H9 (cell line): ENCODE data around the gene TIGD2. TPM values are rescaled to one million over a fixed set of nuclear protein-coding genes. Genes with fewer than 3 reads are reported as not detected.

ENCODE experiments used
- DNase-seq: peaks from one replicate; pipeline ENCODE4 v3.0.0-alpha.2; 2017
- H2AFZ ChIP-seq: one replicate; pipeline ENCODE4 v1.6.1; 2013; ENCODE audit warnings: mild to moderate bottlenecking, low read length, control low read depth, moderate library complexity
- H2AK5ac ChIP-seq: 2 replicates; pipeline ENCODE4 v1.6.1; 2013; ENCODE audit warnings: low read length, control low read depth, mixed read lengths; ENCODE audit not compliant: insufficient read length
- H2BK120ac ChIP-seq: one replicate; pipeline ENCODE4 v1.6.1; 2013; ENCODE audit warnings: low read depth, mild to moderate bottlenecking, low read length, control low read depth, inconsistent platforms; ENCODE audit not compliant: poor library complexity, severe bottlenecking
- H2BK12ac ChIP-seq: 2 replicates; pipeline ENCODE4 v1.6.1; 2013; ENCODE audit warnings: low read length, control low read depth, mixed read lengths, low read depth; ENCODE audit not compliant: insufficient read length
- H2BK15ac ChIP-seq: 2 replicates; pipeline ENCODE4 v1.6.1; 2013; ENCODE audit warnings: low read depth, low read length, control low read depth
- H2BK20ac ChIP-seq: one replicate; pipeline ENCODE4 v1.6.1; 2013; ENCODE audit warnings: low read depth, mild to moderate bottlenecking, low read length, control low read depth, inconsistent platforms; ENCODE audit not compliant: poor library complexity, severe bottlenecking
- H2BK5ac ChIP-seq: 2 replicates; pipeline ENCODE4 v1.6.1; 2013; ENCODE audit warnings: low read length, control low read depth, mixed read lengths; ENCODE audit not compliant: insufficient read length
- H3K14ac ChIP-seq: 2 replicates; pipeline ENCODE4 v1.6.1; 2013; ENCODE audit warnings: low read length, control low read depth; ENCODE audit not compliant: insufficient read depth
- H3K18ac ChIP-seq: 2 replicates; pipeline ENCODE4 v1.6.1; 2013; ENCODE audit warnings: low read depth, mild to moderate bottlenecking, mixed read lengths, low read length, control low read depth; ENCODE audit not compliant: insufficient read length
- H3K23ac ChIP-seq: 2 replicates; pipeline ENCODE4 v1.6.1; 2013; ENCODE audit warnings: low read length, control low read depth, mixed read lengths, low read depth; ENCODE audit not compliant: insufficient read length
- H3K23me2 ChIP-seq: 2 replicates; pipeline ENCODE4 v1.6.1; 2013; ENCODE audit warnings: low read depth, mild to moderate bottlenecking, mixed read lengths, low read length, control low read depth; ENCODE audit not compliant: insufficient read length, poor library complexity, severe bottlenecking
- H3K27ac ChIP-seq: 2 replicates; pipeline ENCODE4 v1.5.1; 2013; ENCODE audit warnings: low read length, control low read depth, mixed read lengths, low read depth; ENCODE audit not compliant: insufficient read length
- H3K27me3 ChIP-seq: 2 replicates; pipeline ENCODE4 v1.6.1; 2013; ENCODE audit warnings: low read length, control low read depth, inconsistent platforms; ENCODE audit not compliant: insufficient read depth
- H3K4ac ChIP-seq: 2 replicates; pipeline ENCODE4 v1.6.1; 2013; ENCODE audit warnings: low read depth, mild to moderate bottlenecking, control low read depth, inconsistent platforms, low read length, moderate library complexity
- H3K4me1 ChIP-seq: 2 replicates; pipeline ENCODE4 v1.6.1; 2013; ENCODE audit warnings: low read length, control low read depth, inconsistent platforms; ENCODE audit not compliant: insufficient read depth
- H3K4me2 ChIP-seq: 2 replicates; pipeline ENCODE4 v1.6.1; 2013; ENCODE audit warnings: low read length, control low read depth, mixed read lengths; ENCODE audit not compliant: insufficient read length, insufficient read depth
- H3K56ac ChIP-seq: 2 replicates; pipeline ENCODE4 v1.6.1; 2013; ENCODE audit warnings: low read depth, mild to moderate bottlenecking, mixed read lengths, low read length, control low read depth; ENCODE audit not compliant: insufficient read length
- H3K79me1 ChIP-seq: 2 replicates; pipeline ENCODE4 v1.6.1; 2013; ENCODE audit warnings: low read depth, mild to moderate bottlenecking, moderate library complexity, low read length, control low read depth, inconsistent platforms; ENCODE audit not compliant: insufficient read depth, poor library complexity, severe bottlenecking
- H3K79me2 ChIP-seq: 2 replicates; pipeline ENCODE4 v1.6.1; 2013; ENCODE audit warnings: low read length, control low read depth, inconsistent platforms; ENCODE audit not compliant: insufficient read depth
- H3K9ac ChIP-seq: 2 replicates; pipeline ENCODE4 v1.6.1; 2013; ENCODE audit warnings: low read length, control low read depth, mixed read lengths; ENCODE audit not compliant: insufficient read length; ENCODE audit errors: extremely low read depth
- H3K9me3 ChIP-seq: one replicate; pipeline ENCODE4 v1.6.1; 2013; ENCODE audit warnings: low read depth, low read length, inconsistent platforms; ENCODE audit not compliant: control insufficient read depth
- H3T11ph ChIP-seq: one replicate; pipeline ENCODE4 v1.6.1; 2013; ENCODE audit warnings: mild to moderate bottlenecking, low read length, control low read depth, inconsistent platforms
- H4K20me1 ChIP-seq: one replicate; pipeline ENCODE4 v1.6.1; 2013; ENCODE audit not compliant: control insufficient read depth, insufficient read length, insufficient read depth
- H4K5ac ChIP-seq: 2 replicates; pipeline ENCODE4 v1.6.1; 2013; ENCODE audit warnings: low read depth, mild to moderate bottlenecking, mixed read lengths, low read length, control low read depth; ENCODE audit not compliant: insufficient read length
- H4K8ac ChIP-seq: replicated peaks from 2 replicates; pipeline ENCODE4 v1.6.1; 2013; ENCODE audit warnings: low read length, control low read depth, mixed read lengths, low read depth; ENCODE audit not compliant: insufficient read length
- H4K91ac ChIP-seq: 2 replicates; pipeline ENCODE4 v1.6.1; 2013; ENCODE audit warnings: low read depth, mild to moderate bottlenecking, moderate library complexity, mixed read lengths, low read length, control low read depth; ENCODE audit not compliant: insufficient read length
- H3K27ac Mint-ChIP-seq, 3 experiments: 2 replicates in 2 of 3; 3 replicates in 1 of 3; pipeline ENCODE4 v1.8.0; 2020 to 2021; ENCODE audit warnings: mixed read lengths in 3 of 3, mild to moderate bottlenecking in 1 of 3, moderate library complexity in 1 of 3
- H3K27me3 Mint-ChIP-seq: 2 replicates; pipeline ENCODE4 v1.8.0; 2021; ENCODE audit warnings: low read depth, mild to moderate bottlenecking, moderate library complexity, mixed read lengths
- H3K36me3 Mint-ChIP-seq, 3 experiments: 2 replicates in 2 of 3; 3 replicates in 1 of 3; pipeline ENCODE4 v1.8.0; 2020 to 2021; ENCODE audit warnings: low read depth in 3 of 3, mixed read lengths in 3 of 3; ENCODE audit not compliant: insufficient read depth in 1 of 3
- H3K4me1 Mint-ChIP-seq, 2 experiments: 2 replicates each; pipeline ENCODE4 v1.8.0; 2020; ENCODE audit warnings: mixed read lengths in 2 of 2
- H3K4me3 Mint-ChIP-seq, 2 experiments: 2 replicates in 1 of 2; 3 replicates in 1 of 2; pipeline ENCODE4 v1.8.0; 2020 to 2021; ENCODE audit warnings: mild to moderate bottlenecking in 2 of 2, mixed read lengths in 2 of 2, moderate library complexity in 1 of 2
- H3K9me3 Mint-ChIP-seq, 2 experiments: 2 replicates in 1 of 2; 3 replicates in 1 of 2; pipeline ENCODE4 v1.8.0; 2020; ENCODE audit warnings: mild to moderate bottlenecking in 2 of 2, mixed read lengths in 2 of 2, moderate library complexity in 1 of 2
- CTCF ChIP-seq: fragments of 200-600 bp; sonication (generic); conservative IDR thresholded peaks from 3 replicates; pipeline ENCODE4 v1.8.0; 2021; ENCODE audit warnings: antibody characterized with exemption, mild to moderate bottlenecking
- WGBS: extraction: QIAGEN DNeasy Blood & Tissue Kit; methylation state at CpG from one replicate; pipeline ENCODE4 v1.1.7; 2013; ENCODE audit warnings: missing lambda C conversion rate, low lambda C conversion rate, mixed read lengths; ENCODE audit not compliant: insufficient read length; ENCODE audit errors: extremely low coverage; 5-methylcytosine and 5-hydroxymethylcytosine counted together
- total RNA-seq: library from RNA; stranded (reverse); gene quantifications from 2 replicates; pipeline ENCODE4 v1.2.1, GENCODE V29; 2021

TIGD2 gene
- total RNA-seq, 1 experiment from 2014 or later, result 10.4 TPM

GRCh38 chr4:89157488-89158024 lies 46.2 kb downstream of the TIGD2 start:
- H3K23me2 ChIP-seq, result no peaks in the 10 kb centered on the region
- no peak overlapping the region for H4K8ac ChIP-seq
- H3K79me1 ChIP-seq, result no peaks in the 10 kb centered on the region
- Mint-ChIP-seq H3K36me3 (no peaks in the 10 kb centered on the region), H3K4me1 (peaks cover 12 to 15% of the 10 kb centered on the region in 2 experiments), H3K9me3 (no peaks in the 10 kb centered on the region), H3K4me3 (no peak overlapping the region), H3K27ac (peak overlapping the region in 1 of 3 experiments; percentile 20; a peak in 2 of 7 replicates), H3K27me3 (no peaks in the 10 kb centered on the region)
- no peak overlapping the region for H2BK120ac ChIP-seq
- DNase-seq, result no peak
- H3K9me3 ChIP-seq, result no peaks in the 10 kb centered on the region
- H3K23ac ChIP-seq, result no peak overlapping the region
- no peak overlapping the region for H3K56ac ChIP-seq
- no peak overlapping the region for H3K14ac ChIP-seq
- H4K20me1 ChIP-seq, result no peaks in the 10 kb centered on the region
- no peaks in the 10 kb centered on the region; the same call in 1 of the 2 replicates for H3K4me1 ChIP-seq
- H4K91ac ChIP-seq, result no peak overlapping the region
- no peak overlapping the region for H4K5ac ChIP-seq
- H2BK20ac ChIP-seq, result no peak overlapping the region
- H2BK15ac ChIP-seq, result no peak overlapping the region
- no peak overlapping the region for H3T11ph ChIP-seq
- no peak overlapping the region for H3K18ac ChIP-seq
- no peak for TF ChIP-seq CTCF
- no peak overlapping the region for H3K4me2 ChIP-seq
- no peak overlapping the region for H2AFZ ChIP-seq
- no peaks in the 10 kb centered on the region for H3K27me3 ChIP-seq
- no peak overlapping the region for H3K4ac ChIP-seq
- no peak overlapping the region for H2AK5ac ChIP-seq
- no peaks in the 10 kb centered on the region for H3K79me2 ChIP-seq
- H3K9ac ChIP-seq, result no peak overlapping the region
- no peak overlapping the region for H3K27ac ChIP-seq
- H2BK5ac ChIP-seq, result no peak overlapping the region
- no CpG with 5 or more reads among the region's 7 CpGs for WGBS
- H2BK12ac ChIP-seq, result no peak overlapping the region
